Tibial nerve (tissue), 4 donors: ENCODE measurements around the gene ATP11A. TPM values are rescaled to one million over a fixed set of nuclear protein-coding genes. Genes with fewer than 3 reads are reported as not detected.

Experiments used
- DNase-seq, 2 donors: peaks; one replicate each; pipeline ENCODE4 v3.0.0-alpha.2; 2019; ENCODE audit warnings: low spot score in 2 of 2
- H3K27ac ChIP-seq, 4 donors: fragments of 200-600 bp; sonication (generic) in 3 of 4; one replicate each; pipeline ENCODE4 v1.5.1; 2017 to 2019; ENCODE audit warnings: mild to moderate bottlenecking in 1 of 4
- H3K27me3 ChIP-seq, 2 donors: fragments of 200-600 bp; sonication (generic) in 1 of 2; one replicate each; pipeline versions ENCODE4 v1.5.1 to v1.6.0; 2017 to 2019
- H3K36me3 ChIP-seq, 3 donors: fragments of 200-600 bp; sonication (generic); one replicate each; pipeline ENCODE4 v1.5.1; 2018 to 2019
- H3K4me1 ChIP-seq, 4 donors: fragments of 200-600 bp; sonication (generic) in 3 of 4; one replicate each; pipeline ENCODE4 v1.5.1; 2017 to 2019
- H3K4me3 ChIP-seq, 4 donors: fragments of 200-600 bp; sonication (generic) in 3 of 4; one replicate each; pipeline ENCODE4 v1.5.1; 2017 to 2019; ENCODE audit warnings: mild to moderate bottlenecking in 1 of 4, moderate library complexity in 1 of 4
- H3K9me3 ChIP-seq, 4 donors: fragments of 200-600 bp; sonication (generic) in 3 of 4; one replicate each; pipeline ENCODE4 v1.5.1; 2017 to 2019
- CTCF ChIP-seq, 5 experiments: fragments of 200-600 bp in 3 of 5; fragments of 450-650 bp in 2 of 5; sonication (generic) in 3 of 5; IDR thresholded peaks; one replicate each; pipeline ENCODE4 v1.5.1; 2016 to 2019; ENCODE audit warnings: antibody characterized with exemption in 5 of 5, mild to moderate bottlenecking in 3 of 5, moderate library complexity in 2 of 5
- EP300 ChIP-seq, 2 donors: sonication (generic); formaldehyde crosslinking; IDR thresholded peaks; one replicate each; pipeline ENCODE4 v1.6.1; 2017; ENCODE audit warnings: antibody characterized with exemption in 2 of 2, mild to moderate bottlenecking in 1 of 2
- POLR2A ChIP-seq, 2 donors: fragments of 450-650 bp; IDR thresholded peaks; one replicate each; pipeline ENCODE4 v1.6.1; 2017; ENCODE audit warnings: antibody characterized with exemption in 2 of 2, mild to moderate bottlenecking in 2 of 2, moderate library complexity in 2 of 2
- WGBS, 2 donors: methylation state at CpG; one replicate each; pipeline ENCODE4 v1.1.5; 2018; 5-methylcytosine and 5-hydroxymethylcytosine counted together
- total RNA-seq, 4 donors: library from RNA; depleted of rRNA; stranded (reverse); fragments of >200 nt; gene quantifications; one replicate each; pipeline ENCODE4 v1.1.0, GENCODE V29; 2016

ATP11A gene
- total RNA-seq, 4 donors from 2014 or later, result 24.7 to 61.5 (median 35.0) TPM

- no peaks in the 10 kb centered on the region for H3K27me3 ChIP-seq
- DNase-seq, result no peak
- no peak overlapping the region for H3K4me3 ChIP-seq
- H3K36me3 ChIP-seq, result no peaks in the 10 kb centered on the region
- 87 to 90% methylated on average over 23 of the region's 23 CpGs for WGBS, 2 donors
- peaks cover 0 to 22% (median 2%) of the 10 kb centered on the region in 4 donors for H3K4me1 ChIP-seq
- no peak for TF ChIP-seq CTCF (IDR thresholded peaks at IDR 0.05)
- TF ChIP-seq POLR2A (IDR thresholded peaks at IDR 0.05), result no peak
- TF ChIP-seq EP300 (IDR thresholded peaks at IDR 0.05), result no peak
- no peak overlapping the region for H3K27ac ChIP-seq
- no peaks in the 10 kb centered on the region for H3K9me3 ChIP-seq
These were observed 75.2 kb downstream of the ATP11A start for GRCh38 chr13:112764864-112765561.

DNA sequence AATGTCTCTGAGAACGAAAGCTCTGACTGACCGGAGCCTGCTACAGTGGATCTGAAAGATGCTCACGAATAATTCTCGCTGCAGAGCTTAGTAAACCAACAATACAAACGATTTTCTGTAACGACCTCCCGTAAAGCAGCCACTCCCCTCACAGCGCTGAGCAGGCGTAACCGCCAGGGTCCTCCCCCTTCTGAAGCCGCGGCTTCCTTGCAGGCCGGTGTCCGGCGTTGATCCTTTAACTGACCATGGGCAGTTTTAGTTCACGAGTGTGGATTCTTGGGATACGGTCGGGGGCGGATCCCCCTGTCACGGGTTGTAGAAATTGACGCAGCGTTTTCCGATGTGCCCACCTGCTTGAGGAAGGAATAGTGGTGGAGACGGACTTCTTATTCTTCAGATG lies 75.9 kb downstream of the ATP11A start:
- 90 to 91% methylated on average over 24 of the region's 24 CpGs for WGBS, 2 donors
- TF ChIP-seq CTCF (IDR thresholded peaks at IDR 0.05) (no peak), EP300 (IDR thresholded peaks at IDR 0.05) (no peak), POLR2A (IDR thresholded peaks at IDR 0.05) (no peak)
- no peak overlapping the region for H3K4me3 ChIP-seq

DNA sequence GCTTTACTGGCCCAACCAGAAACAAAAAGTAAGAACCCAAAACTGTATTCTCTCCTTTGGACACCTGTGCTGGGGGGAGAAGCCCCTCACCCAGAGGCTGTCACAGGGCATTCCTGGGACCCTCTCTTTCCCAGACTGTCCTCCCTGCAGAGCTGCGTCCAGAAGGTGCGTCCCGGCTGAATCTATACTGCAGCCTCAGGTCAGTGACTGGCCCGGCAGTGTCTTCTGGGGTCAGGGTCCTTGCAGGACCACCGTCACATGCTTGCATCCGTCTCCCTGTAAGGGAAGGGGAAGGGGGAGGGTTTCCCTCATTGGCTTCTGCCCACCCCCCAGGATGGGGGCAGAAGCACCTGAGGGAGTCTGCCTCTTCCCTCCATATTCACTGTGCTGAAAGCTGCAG lies 76.5 kb downstream of the ATP11A start:
- TF ChIP-seq EP300 (IDR thresholded peaks at IDR 0.05), result no peak
- no peak for TF ChIP-seq CTCF (IDR thresholded peaks at IDR 0.05)
- no peak for TF ChIP-seq POLR2A (IDR thresholded peaks at IDR 0.05)
- Histone ChIP-seq H3K9me3 (no peaks in the 10 kb centered on the region), H3K4me3 (no peak overlapping the region), H3K36me3 (peaks cover 0 to 7% (median 0%) of the 10 kb centered on the region in 3 donors), H3K27me3 (no peaks in the 10 kb centered on the region), H3K4me1 (peaks cover 0 to 12% (median 2%) of the 10 kb centered on the region in 4 donors), H3K27ac (no peak overlapping the region)
- no peak for DNase-seq
- 86 to 98% methylated on average over 6 of the region's 6 CpGs for WGBS, 2 donors

More for the DNA sequence above, 75.9 kb downstream of the ATP11A start:
- no peak for DNase-seq
- Histone ChIP-seq H3K36me3 (peaks cover 0 to 3% (median 0%) of the 10 kb centered on the region in 3 donors), H3K9me3 (no peaks in the 10 kb centered on the region), H3K27ac (no peak overlapping the region), H3K4me1 (peaks cover 0 to 15% (median 2%) of the 10 kb centered on the region in 4 donors), H3K27me3 (no peaks in the 10 kb centered on the region)

DNA sequence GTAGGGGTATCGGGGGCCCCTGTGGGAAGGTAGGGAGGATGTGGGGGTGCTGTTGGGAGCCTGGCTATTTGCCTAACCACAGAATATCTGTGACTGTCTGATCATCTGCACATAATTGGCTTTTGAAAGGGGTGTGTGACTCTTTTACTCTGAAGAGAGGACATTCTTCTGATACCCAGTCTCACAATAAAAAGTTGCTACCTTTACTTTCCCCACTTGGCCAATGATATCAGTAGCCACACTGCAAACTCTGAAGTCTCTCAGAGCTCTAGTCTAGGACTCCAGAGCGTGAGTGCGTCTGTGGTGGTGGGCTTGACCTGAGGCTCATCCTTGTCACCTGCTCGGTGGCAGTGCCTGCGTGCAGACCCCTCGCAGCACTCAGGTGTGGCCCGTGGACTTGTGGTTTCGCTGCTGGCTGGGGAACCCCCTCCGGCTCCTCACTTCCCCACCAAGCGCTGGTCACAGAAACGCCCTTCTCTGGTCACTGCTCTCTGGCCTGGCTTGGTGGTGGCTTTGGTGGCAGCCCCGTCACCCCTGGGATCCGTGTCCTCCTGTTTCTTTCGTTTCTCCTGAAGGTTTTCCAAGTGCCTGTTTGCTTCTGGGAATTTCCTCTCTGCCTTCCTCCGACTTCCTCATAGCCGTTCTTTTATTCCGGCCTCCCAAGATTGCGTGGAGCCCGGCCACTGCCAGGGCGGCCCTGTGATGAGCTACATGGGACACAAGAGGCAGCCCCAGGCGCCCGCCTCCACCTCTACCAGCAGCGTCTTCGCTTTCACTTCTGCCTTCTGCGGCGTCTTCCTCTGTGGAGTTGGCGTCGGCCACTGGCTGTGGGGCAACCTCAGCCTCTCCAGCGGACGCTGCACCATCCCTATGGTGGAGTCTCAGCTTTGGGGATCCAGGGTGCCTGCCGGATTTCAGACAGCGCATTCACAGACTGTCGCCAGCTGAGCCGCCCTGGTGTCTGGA lies 78.0 kb downstream of the ATP11A start:
- Histone ChIP-seq H3K36me3 (peaks cover 0 to 7% (median 0%) of the 10 kb centered on the region in 3 donors), H3K27ac (no peak overlapping the region), H3K4me1 (peaks cover 0 to 5% (median 2%) of the 10 kb centered on the region in 4 donors), H3K9me3 (no peaks in the 10 kb centered on the region), H3K4me3 (no peak overlapping the region), H3K27me3 (no peaks in the 10 kb centered on the region)
- DNase-seq, result no peak
- TF ChIP-seq EP300 (IDR thresholded peaks at IDR 0.05) (no peak), POLR2A (IDR thresholded peaks at IDR 0.05) (no peak), CTCF (IDR thresholded peaks at IDR 0.05) (no peak)
- WGBS, 2 donors, result 85 to 90% methylated on average over 32 to 34 of the region's 34 CpGs
